ENCODE measurements around the gene CTSK. TPM values are rescaled to one million over a fixed set of nuclear protein-coding genes. Genes with fewer than 3 reads are reported as not detected.
"Not testable (repeated sequence)": the region's sequence is repeated elsewhere in the genome, so short reads cannot be mapped to it uniquely, and the experiment has no call there.

The CTSK gene
- total and polyA plus RNA-seq, 2 experiments from 2014 or later: 37.3 to 54.3 TPM

GRCh38 chr1:150787455-150787854, 20.6 kb downstream of the CTSK start:
- no peak for TF ChIP-seq EZH2 (IDR thresholded peaks at IDR 0.05; ENCODE audit: borderline replicate concordance)
- no peak for TF ChIP-seq CTCF (IDR thresholded peaks at IDR 0.05; ENCODE audit: poor library complexity)
- TF ChIP-seq EZH2phosphoT487 (IDR thresholded peaks at IDR 0.05; ENCODE audit: low read depth, severe bottlenecking, unreplicated experiment): no peak
- Histone ChIP-seq H3K9me2 (replicated peaks; ENCODE audit: insufficient read depth) (no peaks in the 10 kb centered on the region), H3K9me3 (ENCODE audit: low read depth) (no peaks in the 10 kb centered on the region), H3K27me3 (no peaks in the 10 kb centered on the region), H3K4me1 (ENCODE audit: insufficient read depth) (no peaks in the 10 kb centered on the region), H3K4me3 (no peak overlapping the region), H3K79me2 (no peaks in the 10 kb centered on the region), H4K20me1 (ENCODE audit: insufficient read depth, poor library complexity, severe bottlenecking) (no peaks in the 10 kb centered on the region), H3K27ac (no peak overlapping the region), H2AFZ (no peak overlapping the region), H3K36me3 (replicated peaks; ENCODE audit: insufficient read depth, low read depth) (no peaks in the 10 kb centered on the region), H3K4me2 (peak overlapping the region; percentile 48)
- DNase-seq (ENCODE audit: low spot score): no peak

- Histone ChIP-seq H3K27ac (no peak overlapping the region), H4K20me1 (ENCODE audit: insufficient read depth, poor library complexity, severe bottlenecking) (no peaks in the 10 kb centered on the region), H3K79me2 (no peaks in the 10 kb centered on the region), H3K36me3 (replicated peaks; ENCODE audit: insufficient read depth, low read depth) (no peaks in the 10 kb centered on the region), H3K4me2 (no peak overlapping the region), H3K9me3 (ENCODE audit: low read depth) (no peaks in the 10 kb centered on the region), H2AFZ (no peak overlapping the region), H3K9me2 (replicated peaks; ENCODE audit: insufficient read depth) (no peaks in the 10 kb centered on the region), H3K27me3 (no peaks in the 10 kb centered on the region), H3K4me3 (no peak overlapping the region), H3K4me1 (ENCODE audit: insufficient read depth) (no peaks in the 10 kb centered on the region)
- WGBS (ENCODE audit: low lambda C conversion rate, missing lambda C conversion rate): 89% methylated on average over 1 of the region's 3 CpGs
- TF ChIP-seq EZH2 (IDR thresholded peaks at IDR 0.05; ENCODE audit: borderline replicate concordance): no peak
- DNase-seq (ENCODE audit: low spot score): no peak
These were observed 27.6 kb downstream of the CTSK start for GRCh38 chr1:150780510-150780909.

GRCh38 chr1:150778409-150778808, 29.7 kb downstream of the CTSK start:
- no peak for DNase-seq (ENCODE audit: low spot score)
- Histone ChIP-seq H3K4me2 (no peak overlapping the region), H3K4me3 (no peak overlapping the region), H4K20me1 (ENCODE audit: insufficient read depth, poor library complexity, severe bottlenecking) (no peaks in the 10 kb centered on the region), H2AFZ (no peak overlapping the region), H3K4me1 (ENCODE audit: insufficient read depth) (no peaks in the 10 kb centered on the region), H3K9me3 (ENCODE audit: low read depth) (no peaks in the 10 kb centered on the region), H3K27ac (no peak overlapping the region), H3K79me2 (no peaks in the 10 kb centered on the region), H3K27me3 (no peaks in the 10 kb centered on the region), H3K36me3 (replicated peaks; ENCODE audit: insufficient read depth, low read depth) (no peaks in the 10 kb centered on the region), H3K9me2 (replicated peaks; ENCODE audit: insufficient read depth) (no peaks in the 10 kb centered on the region)
- 88% methylated on average over 1 of the region's 1 CpG for WGBS (ENCODE audit: low lambda C conversion rate, missing lambda C conversion rate)
- no peak for TF ChIP-seq EZH2 (IDR thresholded peaks at IDR 0.05; ENCODE audit: borderline replicate concordance)
- no peak for TF ChIP-seq EZH2phosphoT487 (IDR thresholded peaks at IDR 0.05; ENCODE audit: low read depth, severe bottlenecking, unreplicated experiment)
- no peak for TF ChIP-seq CTCF (IDR thresholded peaks at IDR 0.05; ENCODE audit: poor library complexity)

- no peak for DNase-seq (ENCODE audit: low spot score)
- Histone ChIP-seq H3K79me2 (no peaks in the 10 kb centered on the region), H3K4me2 (no peak overlapping the region), H3K4me1 (ENCODE audit: insufficient read depth) (no peaks in the 10 kb centered on the region), H3K27ac (no peak overlapping the region), H3K9me3 (ENCODE audit: low read depth) (no peaks in the 10 kb centered on the region), H2AFZ (no peak overlapping the region), H3K27me3 (no peaks in the 10 kb centered on the region), H3K4me3 (no peak overlapping the region), H4K20me1 (ENCODE audit: insufficient read depth, poor library complexity, severe bottlenecking) (no peaks in the 10 kb centered on the region), H3K9me2 (replicated peaks; ENCODE audit: insufficient read depth) (no peaks in the 10 kb centered on the region), H3K36me3 (replicated peaks; ENCODE audit: insufficient read depth, low read depth) (no peaks in the 10 kb centered on the region)
- no peak for TF ChIP-seq CTCF (IDR thresholded peaks at IDR 0.05; ENCODE audit: poor library complexity)
- TF ChIP-seq EZH2 (IDR thresholded peaks at IDR 0.05; ENCODE audit: borderline replicate concordance): no peak
- no peak for TF ChIP-seq EZH2phosphoT487 (IDR thresholded peaks at IDR 0.05; ENCODE audit: low read depth, severe bottlenecking, unreplicated experiment)
- WGBS (ENCODE audit: low lambda C conversion rate, missing lambda C conversion rate): 100% methylated on average over 2 of the region's 2 CpGs
These were observed 30.5 kb downstream of the CTSK start for GRCh38 chr1:150777544-150777943.

- not testable (repeated sequence) for H3K4me2 ChIP-seq; H2AFZ ChIP-seq; DNase-seq (ENCODE audit: low spot score); H3K36me3 ChIP-seq (replicated peaks; ENCODE audit: insufficient read depth, low read depth); H3K27me3 ChIP-seq; H3K4me3 ChIP-seq; H3K4me1 ChIP-seq (ENCODE audit: insufficient read depth); H4K20me1 ChIP-seq (ENCODE audit: insufficient read depth, poor library complexity, severe bottlenecking); H3K27ac ChIP-seq; H3K9me3 ChIP-seq (ENCODE audit: low read depth); H3K79me2 ChIP-seq; H3K9me2 ChIP-seq (replicated peaks; ENCODE audit: insufficient read depth)
- 94% methylated on average over 13 of the region's 13 CpGs for WGBS (ENCODE audit: low lambda C conversion rate, missing lambda C conversion rate)
These were observed 32.0 kb downstream of the CTSK start for GRCh38 chr1:150775931-150776505.

All from hepatocyte (in vitro differentiated cells).